HEK293 (cell line): ENCODE results near the gene ADPRHL1.
A peak's percentile ranks its signal among the peaks of the same experiment; 100 is the strongest.

Source experiments
- ATF2 ChIP-seq: fragments of 450-650 bp; formaldehyde crosslinking; IDR thresholded peaks from 2 replicates; pipeline ENCODE4 v1.5.1; 2016; ENCODE audit warnings: missing biosample characterization, missing genetic modification characterization, low read depth
- GFI1B ChIP-seq: fragments of 450-650 bp; formaldehyde crosslinking; IDR thresholded peaks from 2 replicates; pipeline ENCODE4 v1.5.1; 2016; ENCODE audit warnings: missing biosample characterization, missing genetic modification characterization
- HIC1 ChIP-seq: fragments of 450-650 bp; formaldehyde crosslinking; IDR thresholded peaks from 2 replicates; pipeline ENCODE4 v1.5.1; 2016; ENCODE audit warnings: missing biosample characterization, missing genetic modification characterization
- INSM2 ChIP-seq: fragments of 450-650 bp; formaldehyde crosslinking; IDR thresholded peaks from 2 replicates; pipeline ENCODE4 v1.5.1; 2016; ENCODE audit warnings: missing biosample characterization, missing genetic modification characterization
- KLF17 ChIP-seq: fragments of 450-650 bp; formaldehyde crosslinking; IDR thresholded peaks from 2 replicates; pipeline ENCODE4 v1.5.1; 2016; ENCODE audit warnings: missing biosample characterization, missing genetic modification characterization
- KLF9 ChIP-seq: fragments of 450-650 bp; formaldehyde crosslinking; IDR thresholded peaks from 2 replicates; pipeline ENCODE4 v1.5.1; 2016; ENCODE audit warnings: missing biosample characterization, missing genetic modification characterization, low read depth
- MZF1 ChIP-seq: fragments of 450-650 bp; formaldehyde crosslinking; IDR thresholded peaks from 2 replicates; pipeline ENCODE4 v1.5.1; 2017; ENCODE audit warnings: missing biosample characterization, missing genetic modification characterization, borderline replicate concordance
- PRDM6 ChIP-seq: fragments of 450-650 bp; formaldehyde crosslinking; IDR thresholded peaks from 2 replicates; pipeline ENCODE4 v1.5.1; 2017; ENCODE audit warnings: missing biosample characterization, missing genetic modification characterization
- TRIM28 ChIP-seq: IDR thresholded peaks from 2 replicates; pipeline ENCODE4 v1.6.1; 2011; ENCODE audit warnings: low read length, control low read depth, borderline replicate concordance
- ZFP37 ChIP-seq: fragments of 450-650 bp; formaldehyde crosslinking; IDR thresholded peaks from 2 replicates; pipeline ENCODE4 v1.5.1; 2016; ENCODE audit warnings: missing biosample characterization, missing genetic modification characterization
- ZNF10 ChIP-seq: fragments of 450-650 bp; formaldehyde crosslinking; IDR thresholded peaks from 2 replicates; pipeline ENCODE4 v1.5.1; 2017; ENCODE audit warnings: missing biosample characterization, missing genetic modification characterization
- ZNF146 ChIP-seq: fragments of 450-650 bp; formaldehyde crosslinking; IDR thresholded peaks from 2 replicates; pipeline ENCODE4 v1.5.1; 2016; ENCODE audit warnings: missing biosample characterization, missing genetic modification characterization
- ZNF2 ChIP-seq: fragments of 450-650 bp; formaldehyde crosslinking; IDR thresholded peaks from 2 replicates; pipeline ENCODE4 v1.5.1; 2016; ENCODE audit warnings: missing biosample characterization, missing genetic modification characterization
- ZNF202 ChIP-seq: fragments of 450-650 bp; formaldehyde crosslinking; IDR thresholded peaks from 2 replicates; pipeline ENCODE4 v1.5.1; 2016; ENCODE audit warnings: missing biosample characterization, missing genetic modification characterization, borderline replicate concordance
- ZNF239 ChIP-seq: fragments of 450-650 bp; formaldehyde crosslinking; IDR thresholded peaks from 2 replicates; pipeline ENCODE4 v1.5.1; 2016; ENCODE audit warnings: missing biosample characterization, missing genetic modification characterization
- ZNF280C ChIP-seq: fragments of 450-650 bp; formaldehyde crosslinking; IDR thresholded peaks from 2 replicates; pipeline ENCODE4 v1.5.1; 2016; ENCODE audit warnings: missing biosample characterization, missing genetic modification characterization
- ZNF335 ChIP-seq: fragments of 450-650 bp; formaldehyde crosslinking; conservative IDR thresholded peaks from 2 replicates; pipeline ENCODE4 v1.5.1; 2016; ENCODE audit warnings: missing biosample characterization, missing genetic modification characterization
- ZNF341 ChIP-seq: fragments of 450-650 bp; formaldehyde crosslinking; IDR thresholded peaks from 2 replicates; pipeline ENCODE4; 2016; ENCODE audit warnings: low read depth, missing biosample characterization, missing genetic modification characterization
- ZNF354C ChIP-seq: fragments of 450-650 bp; formaldehyde crosslinking; IDR thresholded peaks from 2 replicates; pipeline ENCODE4 v1.5.1; 2016; ENCODE audit warnings: missing biosample characterization, missing genetic modification characterization, low read depth, borderline replicate concordance
- ZNF366 ChIP-seq: fragments of 450-650 bp; formaldehyde crosslinking; conservative IDR thresholded peaks from 2 replicates; pipeline ENCODE4 v1.5.1; 2016; ENCODE audit warnings: missing biosample characterization, missing genetic modification characterization
- ZNF449 ChIP-seq: fragments of 450-650 bp; formaldehyde crosslinking; IDR thresholded peaks from 2 replicates; pipeline ENCODE4 v1.5.1; 2017; ENCODE audit warnings: missing biosample characterization, mild to moderate bottlenecking, missing genetic modification characterization, moderate library complexity
- ZNF530 ChIP-seq: fragments of 450-650 bp; formaldehyde crosslinking; IDR thresholded peaks from 2 replicates; pipeline ENCODE4 v1.5.1; 2016; ENCODE audit warnings: low read depth, missing biosample characterization, missing genetic modification characterization
- ZNF623 ChIP-seq: fragments of 450-650 bp; formaldehyde crosslinking; IDR thresholded peaks from 2 replicates; pipeline ENCODE4 v1.5.1; 2016; ENCODE audit warnings: missing biosample characterization, missing genetic modification characterization
- ZNF624 ChIP-seq: fragments of 450-650 bp; formaldehyde crosslinking; IDR thresholded peaks from 2 replicates; pipeline ENCODE4 v1.5.1; 2017; ENCODE audit warnings: missing biosample characterization, missing genetic modification characterization
- ZNF701 ChIP-seq: fragments of 450-650 bp; formaldehyde crosslinking; IDR thresholded peaks from 2 replicates; pipeline ENCODE4 v1.5.1; 2016; ENCODE audit warnings: missing biosample characterization, missing genetic modification characterization
- ZSCAN30 ChIP-seq: fragments of 450-650 bp; IDR thresholded peaks from 2 replicates; pipeline ENCODE4 v1.5.1; 2018; ENCODE audit warnings: missing biosample characterization, mild to moderate bottlenecking, missing genetic modification characterization, moderate library complexity

Gene ADPRHL1

GRCh38 chr13:113493315-113493951 is 40.1 kb upstream of the ADPRHL1 start (continued):
- TF ChIP-seq KLF17 (tag by site-specific recombination) (peak; percentile 100), ZNF335 (tag by site-specific recombination) (peak; percentile 48), ATF2 (peak; percentile 96), TRIM28 (peak; percentile 93), ZFP37 (tag by site-specific recombination) (peak; percentile 42; the same call in 1 of the 2 replicates), INSM2 (tag by site-specific recombination) (peak; percentile 99), ZNF624 (tag by site-specific recombination) (no peak), ZNF623 (tag by site-specific recombination) (peak; percentile 31; the same call in 1 of the 2 replicates), MZF1 (no peak), ZNF239 (tag by site-specific recombination) (no peak), ZNF10 (tag by site-specific recombination) (0 out of 2 replicates have a peak, but pooled peaks have one; percentile 58), ZNF530 (tag by site-specific recombination) (no peak), ZNF146 (tag by site-specific recombination) (peak; percentile 43; the same call in 1 of the 2 replicates), ZNF701 (tag by site-specific recombination) (no peak), ZNF366 (tag by site-specific recombination) (peak; percentile 92), ZNF2 (peak; percentile 94), ZNF280C (no peak), ZNF449 (peak; percentile 65; the same call in 1 of the 2 replicates), KLF9 (peak; percentile 49; the same call in 1 of the 2 replicates), HIC1 (tag by site-specific recombination) (peak; percentile 100), ZNF202 (no peak), ZNF354C (tag by site-specific recombination) (no peak), ZSCAN30 (tag by site-specific recombination) (peak; percentile 92), PRDM6 (peak; percentile 100), ZNF341 (tag by site-specific recombination) (peak; percentile 58), GFI1B (peak; percentile 92)
